ENCODE data around the gene DPH6.
"Not testable (repeated sequence)": the region's sequence is repeated elsewhere in the genome, so short reads cannot be mapped to it uniquely, and the experiment has no call there.

DNA sequence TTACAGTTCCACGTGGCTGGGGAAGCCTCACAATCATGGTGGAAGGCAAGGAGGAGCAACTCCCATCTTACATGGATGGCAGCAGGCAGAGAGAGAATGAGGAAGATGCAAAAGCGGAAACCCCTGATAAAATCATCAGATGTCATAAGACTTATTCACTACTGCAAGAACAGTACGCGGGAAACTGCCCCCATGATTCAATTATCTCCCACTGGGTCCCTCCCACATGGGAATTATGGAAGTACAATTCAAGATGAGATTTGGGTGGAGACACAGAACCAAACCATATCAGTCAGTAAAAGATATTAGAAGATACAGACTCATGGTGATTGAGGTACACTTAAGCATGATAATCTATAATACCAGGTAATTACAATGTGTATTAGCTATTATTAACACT is 217.1 kb downstream of the DPH6 start:
- TF ChIP-seq EP300 (IDR thresholded peaks at IDR 0.05): not testable (repeated sequence)
- TF ChIP-seq, protein P1, sequence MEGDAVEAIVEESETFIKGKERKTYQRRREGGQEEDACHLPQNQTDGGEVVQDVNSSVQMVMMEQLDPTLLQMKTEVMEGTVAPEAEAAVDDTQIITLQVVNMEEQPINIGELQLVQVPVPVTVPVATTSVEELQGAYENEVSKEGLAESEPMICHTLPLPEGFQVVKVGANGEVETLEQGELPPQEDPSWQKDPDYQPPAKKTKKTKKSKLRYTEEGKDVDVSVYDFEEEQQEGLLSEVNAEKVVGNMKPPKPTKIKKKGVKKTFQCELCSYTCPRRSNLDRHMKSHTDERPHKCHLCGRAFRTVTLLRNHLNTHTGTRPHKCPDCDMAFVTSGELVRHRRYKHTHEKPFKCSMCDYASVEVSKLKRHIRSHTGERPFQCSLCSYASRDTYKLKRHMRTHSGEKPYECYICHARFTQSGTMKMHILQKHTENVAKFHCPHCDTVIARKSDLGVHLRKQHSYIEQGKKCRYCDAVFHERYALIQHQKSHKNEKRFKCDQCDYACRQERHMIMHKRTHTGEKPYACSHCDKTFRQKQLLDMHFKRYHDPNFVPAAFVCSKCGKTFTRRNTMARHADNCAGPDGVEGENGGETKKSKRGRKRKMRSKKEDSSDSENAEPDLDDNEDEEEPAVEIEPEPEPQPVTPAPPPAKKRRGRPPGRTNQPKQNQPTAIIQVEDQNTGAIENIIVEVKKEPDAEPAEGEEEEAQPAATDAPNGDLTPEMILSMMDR (IDR thresholded peaks at IDR 0.05): not testable (repeated sequence)
